DMS79 treated with DMSO at 0.1 percent for 48 hours (cell line): Measurements from ENCODE around the gene CHRNB4.
"Not testable (repeated sequence)": the region's sequence is repeated elsewhere in the genome, so short reads cannot be mapped to it uniquely, and the experiment has no call there.

Experiments
- DNase-seq: peaks from one replicate; lab custom pipeline; 2025; lab: John Stamatoyannopoulos, UW

CHRNB4 gene, protein sequence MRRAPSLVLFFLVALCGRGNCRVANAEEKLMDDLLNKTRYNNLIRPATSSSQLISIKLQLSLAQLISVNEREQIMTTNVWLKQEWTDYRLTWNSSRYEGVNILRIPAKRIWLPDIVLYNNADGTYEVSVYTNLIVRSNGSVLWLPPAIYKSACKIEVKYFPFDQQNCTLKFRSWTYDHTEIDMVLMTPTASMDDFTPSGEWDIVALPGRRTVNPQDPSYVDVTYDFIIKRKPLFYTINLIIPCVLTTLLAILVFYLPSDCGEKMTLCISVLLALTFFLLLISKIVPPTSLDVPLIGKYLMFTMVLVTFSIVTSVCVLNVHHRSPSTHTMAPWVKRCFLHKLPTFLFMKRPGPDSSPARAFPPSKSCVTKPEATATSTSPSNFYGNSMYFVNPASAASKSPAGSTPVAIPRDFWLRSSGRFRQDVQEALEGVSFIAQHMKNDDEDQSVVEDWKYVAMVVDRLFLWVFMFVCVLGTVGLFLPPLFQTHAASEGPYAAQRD

DNA sequence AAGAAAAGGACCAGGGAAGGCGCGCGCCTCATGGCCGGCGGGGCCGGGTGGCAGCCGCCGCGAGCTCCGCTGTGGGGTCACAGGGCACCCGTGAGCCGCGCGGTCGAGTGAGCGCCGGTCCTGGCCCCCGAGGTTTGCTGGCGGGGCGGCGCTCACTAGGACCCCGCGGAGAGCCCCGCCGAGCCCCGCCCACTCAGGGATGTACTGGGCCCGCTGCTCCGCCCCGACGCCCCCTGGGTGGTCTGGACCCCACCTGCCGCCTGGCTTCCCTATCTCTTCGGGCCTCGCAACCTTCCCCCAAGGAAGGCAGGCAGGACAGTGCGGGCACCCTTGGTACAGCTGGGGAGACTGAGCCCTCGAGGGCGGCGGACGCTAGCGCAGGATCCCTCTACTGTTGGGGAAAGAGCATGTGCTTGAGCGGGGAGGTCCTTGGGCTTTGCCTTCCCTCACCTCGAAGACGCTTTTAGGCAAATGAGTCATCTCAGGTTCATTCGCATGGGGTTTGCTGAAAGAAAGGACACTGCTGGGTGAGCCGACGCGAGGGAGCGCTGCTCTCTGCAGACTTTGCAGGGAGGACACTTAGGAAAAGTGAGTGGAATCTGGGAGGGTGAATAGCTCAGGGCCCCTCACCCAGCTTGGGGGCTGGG is at the start of gene CHRNB4:
CHRNB4 (minus strand) TSS at position 109 of the 647 bp plus-strand sequence; CDS start at position 32, 77 bp downstream.
- DNase-seq: no peak

DNA sequence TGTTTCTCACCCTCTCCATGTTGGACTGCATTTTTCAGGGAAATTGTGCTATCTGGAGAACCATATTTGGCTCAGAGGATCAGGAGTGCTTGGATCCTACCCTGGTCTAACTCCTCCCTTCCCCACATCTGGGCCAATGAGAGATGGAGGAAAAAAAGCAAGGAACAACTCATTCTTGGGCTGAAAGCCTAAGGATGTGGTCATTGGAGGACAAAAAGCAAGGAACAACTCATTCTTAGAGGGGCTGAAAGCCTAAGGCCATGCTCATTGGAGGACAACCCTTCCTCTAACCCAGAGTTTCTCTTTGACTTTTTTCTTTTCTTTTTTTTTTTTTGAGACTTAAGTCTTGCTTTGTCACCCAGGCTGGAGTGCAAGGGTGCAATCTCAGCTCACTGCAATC is 48.6 kb upstream of the CHRNB4 start:
- DNase-seq: no peak

DNA sequence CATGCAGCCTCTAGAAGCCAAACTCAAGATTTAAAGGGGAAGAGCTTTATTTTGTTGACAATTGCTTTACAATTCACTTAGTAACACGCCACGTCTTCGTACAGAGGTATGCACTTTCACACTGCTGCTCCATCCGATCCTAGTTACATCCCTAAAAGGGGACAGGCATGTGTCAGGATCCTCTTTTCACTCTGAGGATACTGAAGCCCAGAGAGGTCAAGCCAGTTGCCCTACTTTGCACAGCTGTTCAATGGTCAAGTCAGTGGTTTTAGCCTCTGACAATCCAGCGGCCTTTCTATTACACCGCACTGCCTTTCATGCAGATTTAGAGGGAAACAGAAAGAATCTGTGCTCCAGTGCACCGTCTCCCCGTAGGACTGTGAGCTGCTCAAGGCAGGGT is 44.9 kb upstream of the CHRNB4 start:
- DNase-seq: no peak

DNA sequence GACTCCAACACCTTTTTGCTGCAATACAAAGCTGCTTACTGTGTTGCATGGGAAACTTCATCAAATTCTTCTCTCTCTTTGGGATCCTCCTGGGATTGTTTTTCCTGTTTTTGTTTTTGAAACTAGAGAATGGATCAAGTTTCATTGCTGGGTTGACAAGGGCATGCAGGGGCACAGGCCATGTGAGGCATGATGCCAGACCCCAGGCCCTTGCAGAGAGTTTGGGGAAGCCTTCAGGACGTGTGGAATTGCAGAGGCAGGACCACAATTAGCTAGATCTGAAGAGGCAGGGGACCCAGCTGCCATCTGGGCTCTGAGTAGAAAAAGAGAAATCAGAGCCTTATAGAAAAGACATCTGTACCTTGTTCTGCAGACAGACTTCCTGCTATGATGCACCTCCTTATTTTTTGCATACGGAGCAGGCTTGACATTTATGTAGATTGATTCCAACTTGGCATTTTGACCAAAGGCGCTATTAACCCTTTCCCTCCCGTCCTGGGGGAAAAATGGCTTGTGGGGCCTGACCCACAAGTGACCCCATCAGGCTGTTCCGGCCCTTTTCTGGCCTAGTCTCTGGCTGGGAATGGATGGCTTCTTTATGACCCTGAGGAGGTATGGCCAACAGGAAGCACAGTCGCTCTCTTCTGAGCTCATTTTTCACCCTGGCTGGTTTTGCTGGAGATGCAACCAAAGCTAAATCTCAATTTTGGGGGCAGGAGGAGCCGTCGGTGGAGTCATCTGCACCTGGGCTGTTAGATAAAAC is 44.3 kb upstream of the CHRNB4 start:
- DNase-seq: peak; percentile 30

DNA sequence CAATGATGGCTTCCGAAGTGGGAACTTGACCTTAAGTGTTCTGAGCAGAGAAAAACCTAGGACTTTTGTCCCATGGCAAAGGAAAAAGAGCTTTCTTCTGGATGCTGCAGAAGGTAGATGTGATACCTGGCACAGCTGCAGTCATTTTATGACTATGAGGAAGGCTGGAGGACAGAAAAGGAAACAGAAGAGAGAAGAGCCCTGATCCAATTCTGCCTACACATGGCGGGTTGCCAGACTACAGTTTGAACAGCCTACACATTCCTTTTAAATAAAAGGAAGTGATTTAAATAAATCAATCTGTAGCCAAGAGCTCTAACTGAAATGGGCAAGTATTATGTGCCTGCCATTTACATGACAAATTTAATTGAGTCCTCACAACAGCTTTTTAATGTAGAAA is 43.6 kb upstream of the CHRNB4 start:
- no peak for DNase-seq

DNA sequence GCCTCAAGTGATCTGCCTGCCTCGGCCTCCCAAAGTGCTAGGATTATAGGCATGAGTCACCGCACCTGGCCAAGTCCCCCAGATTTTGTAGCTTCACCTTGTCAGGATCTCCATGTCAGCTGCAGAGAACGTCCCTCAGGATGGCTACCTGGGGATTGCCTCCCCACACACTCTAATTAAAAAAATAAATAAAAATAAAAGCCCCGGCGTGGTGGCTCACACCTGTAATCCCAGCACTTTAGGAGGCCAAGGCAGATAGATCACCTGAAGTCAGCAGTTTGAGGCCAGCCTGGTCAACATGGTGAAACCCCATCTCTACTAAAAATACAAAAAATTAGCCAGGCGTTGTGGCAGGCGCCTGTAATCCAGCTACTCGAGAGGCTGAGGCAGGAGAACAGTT is 42.6 kb upstream of the CHRNB4 start:
- DNase-seq: not testable (repeated sequence)

DNA sequence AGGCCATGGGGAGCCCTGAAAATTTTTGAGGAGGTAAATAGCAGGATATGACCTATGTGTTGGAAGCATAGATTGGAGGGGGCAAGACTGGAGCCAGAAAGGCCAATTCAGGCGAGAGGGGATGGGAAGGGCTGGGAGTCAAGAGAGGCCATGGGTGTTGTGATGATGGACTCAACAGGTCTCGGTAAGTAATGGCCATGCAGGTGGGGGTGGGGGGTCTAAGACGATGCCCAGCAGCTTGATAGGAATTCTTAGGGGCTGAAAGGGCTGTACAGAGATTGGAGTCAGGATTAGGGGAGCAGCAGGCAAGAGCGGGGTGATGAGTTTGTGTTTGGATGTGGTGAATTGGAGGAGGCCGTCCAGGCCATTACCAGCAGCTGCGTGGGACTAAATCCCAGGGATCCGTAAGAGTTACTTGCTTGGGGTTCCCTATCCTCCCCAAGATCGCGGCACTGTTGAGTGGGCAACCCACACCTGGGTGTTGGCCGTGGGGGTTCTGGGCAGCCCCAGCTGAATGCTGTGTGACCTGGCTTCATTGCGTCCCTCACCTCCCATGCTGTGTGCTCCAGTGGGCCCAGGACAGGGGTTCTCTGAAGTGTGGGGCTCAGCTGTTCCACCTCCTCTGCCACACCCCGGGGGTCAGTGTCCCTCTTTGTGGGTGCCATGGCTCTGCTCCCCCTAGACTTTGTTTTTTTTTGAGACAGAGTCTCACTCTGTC is 41.8 kb upstream of the CHRNB4 start:
- no peak for DNase-seq

DNA sequence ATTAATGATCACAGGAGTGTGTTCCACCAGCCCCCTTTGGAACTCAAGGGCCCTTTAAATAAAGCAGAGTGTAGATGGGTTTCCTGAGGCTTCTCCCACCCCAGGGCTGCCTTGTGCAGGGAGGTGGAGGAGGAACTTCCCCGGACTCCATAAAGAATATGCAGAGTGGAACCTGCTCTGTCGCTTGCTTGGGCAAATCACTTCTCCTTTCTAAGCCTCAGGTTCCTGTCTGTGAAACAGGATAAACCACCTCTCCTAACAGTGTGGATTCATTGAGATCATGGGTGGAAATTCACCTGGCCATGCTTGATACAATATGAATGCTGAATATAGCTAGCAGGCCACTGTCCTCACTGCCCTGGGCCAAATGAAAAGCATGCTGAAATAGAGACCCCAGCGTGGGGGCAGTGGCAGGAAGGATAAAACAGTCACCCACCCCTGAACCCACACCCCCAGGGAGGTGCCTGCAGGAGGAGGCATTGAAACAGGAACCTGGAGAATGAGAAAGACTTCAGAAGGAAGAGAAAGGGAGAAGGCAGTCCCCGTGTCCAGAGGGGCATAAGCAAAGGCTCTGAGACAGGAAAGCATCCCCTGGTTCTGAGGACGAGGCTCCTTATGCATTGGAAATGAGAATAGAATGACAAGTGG is 41.1 kb upstream of the CHRNB4 start:
- DNase-seq: no peak

DNA sequence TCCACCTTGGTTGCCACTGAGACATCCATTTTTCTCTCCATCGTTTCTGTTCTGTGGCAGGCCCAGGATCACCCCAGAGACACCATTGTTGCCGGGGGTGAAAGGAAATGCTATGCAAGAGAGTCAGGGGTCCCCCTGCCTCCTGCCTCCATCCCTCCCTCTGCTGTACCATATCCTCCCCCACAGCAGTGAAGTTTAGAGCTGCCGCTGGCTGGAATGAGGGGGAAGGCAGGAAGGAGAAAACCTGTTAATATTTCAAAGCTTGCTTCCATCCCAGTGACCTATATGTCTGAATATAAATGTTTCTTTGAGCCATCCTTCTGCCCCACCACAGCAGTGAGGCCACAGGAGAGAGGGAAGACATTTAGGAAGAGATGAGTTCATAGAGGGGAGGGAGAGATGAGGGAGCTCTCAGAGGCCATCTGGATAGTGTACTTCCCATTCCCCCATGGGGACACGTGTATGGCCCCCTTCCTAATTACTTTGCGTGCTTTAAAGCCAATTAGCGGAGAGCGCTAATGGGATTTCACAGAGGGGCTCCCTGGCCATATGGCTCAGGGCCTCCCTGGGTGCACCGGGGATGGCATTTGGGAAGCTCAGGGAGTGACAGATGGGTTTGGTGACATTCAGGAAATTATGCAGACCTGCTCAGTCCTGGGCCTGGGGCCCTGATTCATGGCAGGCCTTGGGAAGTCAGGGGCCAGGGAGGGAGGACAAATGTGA is 40.4 kb upstream of the CHRNB4 start:
- DNase-seq: no peak

DNA sequence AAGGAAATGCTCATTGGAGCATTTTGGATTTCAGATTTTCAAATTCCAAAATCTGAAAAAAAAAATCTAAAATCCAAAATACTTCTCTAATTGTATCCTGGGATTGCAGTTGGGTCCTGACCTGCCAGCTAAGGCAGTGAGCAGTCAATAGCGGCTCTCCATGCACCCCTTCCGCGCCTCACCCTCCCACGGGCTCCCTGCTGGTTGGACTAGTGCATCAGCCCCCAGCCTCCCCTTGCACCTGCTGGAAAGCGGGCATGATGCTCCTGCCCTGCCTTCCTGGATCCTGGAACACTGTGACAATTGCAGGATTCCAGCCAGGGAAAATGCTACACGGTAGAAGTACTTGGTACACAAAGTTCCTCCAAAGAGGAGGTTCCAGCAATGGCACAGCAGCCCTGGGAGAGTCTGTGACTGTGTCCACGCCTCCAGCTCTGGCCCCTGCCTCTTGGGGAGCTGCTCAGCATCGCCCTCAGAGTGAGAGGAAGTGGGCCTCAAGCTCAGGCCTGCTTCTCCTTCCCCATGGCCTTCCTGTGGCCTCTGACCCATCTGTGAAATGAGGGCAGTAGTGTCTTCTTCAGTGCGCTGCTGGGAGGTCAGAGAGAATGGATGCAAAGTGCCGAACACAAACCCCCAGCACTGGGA is 39.5 kb upstream of the CHRNB4 start:
- no peak for DNase-seq

DNA sequence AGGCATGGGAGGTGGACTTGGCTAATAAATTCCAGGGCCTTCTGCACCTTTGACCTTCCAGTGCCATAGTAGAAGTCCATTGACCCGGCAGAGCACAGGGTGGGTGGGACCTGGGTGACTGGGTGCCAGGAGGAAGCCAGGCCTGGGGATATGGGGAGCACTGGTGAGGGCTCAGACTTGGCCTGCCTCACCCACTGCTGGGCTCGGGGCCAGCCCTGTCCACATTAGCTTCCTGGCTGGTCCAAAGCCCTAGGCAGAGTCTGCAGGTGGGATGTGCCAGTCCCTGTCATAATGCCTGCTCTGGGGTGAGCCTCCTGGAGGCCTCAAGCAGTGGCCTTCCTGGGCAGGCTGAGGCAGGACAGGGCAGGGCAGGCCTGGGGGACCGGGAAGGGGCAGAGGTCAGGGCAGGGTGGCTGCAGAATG is 38.1 kb upstream of the CHRNB4 start:
- DNase-seq: no peak

DNA sequence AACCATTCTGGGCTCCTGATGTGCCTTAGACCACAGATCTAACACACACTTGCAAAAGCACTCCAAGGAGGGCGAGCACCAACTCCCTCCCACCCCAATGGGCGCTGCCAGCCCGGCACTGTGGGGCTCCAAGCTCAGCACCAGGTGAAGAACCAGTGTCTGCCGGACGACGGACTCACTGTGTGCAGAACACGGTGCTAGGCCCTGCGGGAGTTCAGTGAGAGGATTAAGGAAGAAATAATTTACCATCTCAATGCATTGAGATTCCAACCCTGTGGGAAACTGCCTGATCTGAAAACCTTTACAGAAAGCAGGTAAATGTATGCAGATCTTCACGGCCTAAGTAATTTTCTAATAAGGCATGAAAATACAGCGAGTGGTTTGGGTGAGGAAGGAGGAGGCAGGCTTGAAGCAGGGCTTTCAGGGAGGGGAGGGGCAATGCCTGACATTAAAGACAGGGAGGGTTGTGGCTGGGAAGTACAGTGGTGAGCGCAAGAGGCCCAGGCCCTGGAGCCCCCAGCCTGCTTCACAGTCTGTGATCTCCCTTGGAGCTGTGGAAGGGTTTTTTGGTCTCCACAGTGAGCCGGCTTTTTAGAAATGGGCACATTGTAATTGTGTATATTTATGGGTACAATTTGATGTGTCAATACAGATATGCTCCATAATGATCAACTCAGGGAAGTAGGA is 35.6 kb upstream of the CHRNB4 start:
- DNase-seq: no peak

DNA sequence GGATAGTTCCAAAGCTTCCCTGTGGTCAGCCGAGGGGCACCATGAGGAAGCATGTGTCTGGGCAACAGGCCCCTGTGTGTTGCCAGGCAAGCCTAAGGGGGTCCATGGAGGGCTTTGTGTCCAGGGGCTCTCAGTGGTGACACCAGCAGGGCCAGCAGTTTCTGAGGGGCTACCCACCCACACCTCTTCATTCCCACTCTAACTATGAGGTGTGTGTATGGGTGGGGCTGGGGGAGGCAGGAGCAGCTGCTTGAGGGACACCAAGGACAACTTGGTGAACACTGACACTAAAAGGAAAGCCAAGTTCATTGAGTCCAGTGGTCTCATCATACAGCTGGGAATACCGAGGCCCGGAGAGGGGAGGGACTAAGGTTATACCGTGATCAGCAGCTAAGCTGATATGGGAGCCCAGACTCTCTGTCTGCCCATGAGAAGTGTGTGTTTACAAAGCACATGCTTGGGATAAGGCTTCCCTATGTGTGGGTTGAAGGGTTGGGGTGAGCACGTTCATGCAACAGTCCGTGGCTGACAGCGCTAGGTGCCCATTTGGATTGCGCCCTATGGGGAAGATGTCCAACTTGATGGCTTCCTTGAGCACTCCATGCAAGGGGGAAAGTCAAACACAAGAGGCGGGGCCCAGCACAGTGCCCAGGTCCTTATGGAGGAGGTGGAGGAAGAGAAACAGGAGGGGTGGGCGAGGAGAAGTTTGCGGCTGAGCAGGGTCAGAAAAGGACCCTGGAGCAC is 34.8 kb upstream of the CHRNB4 start:
- DNase-seq: no peak

DNA sequence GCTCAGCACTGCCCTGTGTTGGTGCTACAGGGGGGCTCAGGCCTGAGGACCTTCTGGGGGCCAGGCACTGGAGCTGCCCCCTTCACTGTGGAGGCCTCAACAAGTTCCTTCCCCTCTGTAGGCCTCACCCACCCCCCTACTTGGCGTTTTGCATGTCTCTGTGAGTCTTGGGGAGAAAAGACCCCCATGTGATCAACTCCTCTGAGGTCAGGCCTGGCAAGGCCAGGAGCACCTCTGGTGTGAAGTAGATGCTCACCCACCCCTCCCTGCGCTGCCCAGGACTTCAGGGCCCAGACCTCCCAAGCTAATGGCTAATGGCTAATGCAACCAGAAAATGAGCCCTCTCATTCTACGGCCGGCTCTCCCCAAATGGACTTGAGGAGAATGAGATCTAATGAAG is 34.2 kb upstream of the CHRNB4 start:
- no peak for DNase-seq

DNA sequence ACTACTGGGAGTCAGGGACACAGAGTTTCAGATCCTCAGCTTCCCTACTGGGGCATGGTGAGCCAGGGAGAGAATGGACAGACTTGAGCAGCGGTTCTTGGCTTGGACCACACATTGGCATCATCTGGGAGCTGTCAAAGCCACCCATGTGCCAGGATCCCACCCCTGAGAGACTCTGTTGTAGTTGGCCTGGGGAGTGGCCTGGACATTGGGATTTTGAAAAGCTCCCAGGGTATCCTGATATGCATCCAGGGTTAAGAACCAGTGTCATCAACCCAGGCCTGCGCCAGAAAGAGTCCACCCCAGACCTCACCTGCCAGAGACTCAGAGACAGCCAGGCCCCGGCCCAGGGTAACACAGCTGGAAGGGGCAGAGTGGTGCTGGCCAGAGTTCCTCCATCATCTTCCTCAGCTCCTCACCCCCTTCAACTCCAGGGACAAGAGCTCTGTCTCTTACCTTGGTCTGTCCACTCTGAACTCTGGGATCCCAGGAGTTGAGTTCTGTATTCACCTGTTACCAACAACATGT is 33.0 kb upstream of the CHRNB4 start:
- DNase-seq: no peak

DNA sequence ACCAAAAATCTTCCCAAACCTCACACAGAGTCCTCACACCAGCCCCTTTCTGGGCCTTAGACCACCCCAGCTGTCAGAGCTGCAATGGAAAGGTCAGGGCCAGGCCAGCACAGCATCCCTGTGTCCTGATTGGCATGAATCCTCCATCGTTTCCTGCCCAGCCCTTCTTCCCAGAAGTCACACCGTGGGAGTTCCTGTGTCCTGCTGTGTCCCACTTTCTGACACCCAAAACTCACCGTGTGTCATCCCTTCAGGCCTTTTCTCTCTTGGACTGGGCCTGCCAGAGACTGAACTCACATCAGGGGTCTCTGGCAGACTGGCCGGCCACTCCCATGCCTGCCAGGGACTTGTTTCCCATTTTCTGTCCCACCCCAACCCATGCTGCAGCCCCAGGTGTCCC is 32.5 kb upstream of the CHRNB4 start:
- DNase-seq: no peak

DNA sequence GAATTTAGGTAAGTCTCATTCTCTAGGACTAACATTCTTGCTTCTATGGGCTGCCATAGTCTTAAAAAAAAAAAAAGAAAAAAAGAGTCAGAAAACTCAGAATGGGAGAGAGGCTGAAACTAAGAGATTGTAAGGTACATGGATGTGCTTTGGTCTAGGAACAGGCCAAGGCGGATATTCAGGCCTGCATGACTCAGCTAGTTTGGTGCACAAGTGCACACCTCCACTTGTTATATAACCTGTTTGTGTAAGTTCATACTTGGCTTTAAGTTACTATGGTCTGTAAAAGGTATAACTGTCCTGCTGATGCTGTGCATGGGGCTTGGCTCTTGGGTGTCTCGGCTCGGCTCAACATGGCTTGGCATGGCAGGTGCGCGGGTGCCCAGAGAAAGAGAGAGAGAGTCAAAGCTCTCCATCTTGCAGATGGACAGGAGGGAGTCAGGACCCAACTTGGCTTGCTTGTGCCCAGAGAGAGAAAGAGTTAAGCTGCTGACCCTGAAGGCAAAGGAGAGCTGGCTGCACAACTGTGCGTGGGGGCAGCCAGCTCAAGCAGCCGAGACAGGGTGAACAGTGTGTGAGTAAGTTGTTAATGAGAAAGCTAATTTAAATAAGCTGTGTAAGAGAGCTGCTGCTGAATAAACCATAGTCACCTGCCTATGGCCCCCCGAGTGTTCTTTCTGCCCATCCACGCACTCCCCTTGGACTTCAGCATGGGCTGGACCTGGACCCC is 31.4 kb upstream of the CHRNB4 start:
- DNase-seq: no peak

DNA sequence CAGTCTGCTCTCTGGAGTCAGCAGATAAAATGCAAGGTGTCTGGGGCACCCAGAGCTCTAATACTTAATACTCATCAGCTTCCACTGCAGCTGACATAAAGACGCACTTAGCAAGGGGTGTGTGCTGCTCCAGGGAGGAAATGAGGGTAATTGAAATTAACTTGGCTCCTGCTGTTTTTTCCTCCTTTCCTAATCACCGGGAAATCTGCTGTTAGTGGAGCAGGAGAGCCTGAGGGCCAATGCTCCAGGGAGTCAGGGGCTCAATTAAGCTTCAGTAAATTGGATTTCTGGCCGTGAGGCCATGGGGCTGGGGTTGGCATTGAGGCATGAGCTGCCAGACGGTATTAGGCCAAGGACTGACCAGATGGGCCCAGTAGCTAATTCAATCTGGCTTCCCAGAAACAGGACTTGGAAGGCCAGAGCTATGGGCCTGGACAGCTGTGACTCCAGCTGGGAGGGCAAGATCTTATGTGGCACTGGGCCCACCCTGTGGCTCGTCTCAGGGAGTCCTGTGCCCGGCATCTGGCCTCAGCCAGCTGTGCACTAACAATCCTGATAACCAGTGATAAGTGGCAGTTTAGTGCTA is 30.7 kb upstream of the CHRNB4 start:
- peak; percentile 31 for DNase-seq
